HG02588 (cell line): Measurements from ENCODE around the gene MS4A18.
"Not testable (repeated sequence)": the region's sequence is repeated elsewhere in the genome, so short reads cannot be mapped to it uniquely, and the experiment has no call there.

ENCODE experiments used
- ATAC-seq: cut with Tn5 transposase; IDR thresholded peaks from one replicate; pipeline ENCODE4 v1.9.1; 2021; ENCODE audit warnings: mild to moderate bottlenecking, moderate library complexity; ENCODE audit not compliant: unreplicated experiment

Gene MS4A18

GRCh38 chr11:60734279-60734678 is 9.8 kb downstream of the MS4A18 start:
- ATAC-seq: no peak

- no peak for ATAC-seq
Observed at GRCh38 chr11:60739114-60739513, 14.6 kb downstream of the MS4A18 start.

- ATAC-seq: no peak
Observed at GRCh38 chr11:60740573-60740972, 16.1 kb downstream of the MS4A18 start.

GRCh38 chr11:60741421-60741820 is 16.9 kb downstream of the MS4A18 start:
- no peak for ATAC-seq

GRCh38 chr11:60743058-60743457 is 18.5 kb downstream of the MS4A18 start:
- no peak for ATAC-seq

GRCh38 chr11:60744114-60744513 is 19.6 kb downstream of the MS4A18 start:
- ATAC-seq: no peak

GRCh38 chr11:60747359-60747873 is 22.9 kb downstream of the MS4A18 start:
- no peak for ATAC-seq

- no peak for ATAC-seq
Observed at GRCh38 chr11:60748225-60748624, 23.7 kb downstream of the MS4A18 start.

- no peak for ATAC-seq
Observed at GRCh38 chr11:60748821-60749220, 24.3 kb downstream of the MS4A18 start.

GRCh38 chr11:60750911-60751310 is 26.4 kb downstream of the MS4A18 start:
- no peak for ATAC-seq

GRCh38 chr11:60753309-60753708 is 28.8 kb downstream of the MS4A18 start:
- no peak for ATAC-seq

- no peak for ATAC-seq
Observed at GRCh38 chr11:60754887-60755286, 30.4 kb downstream of the MS4A18 start.

GRCh38 chr11:60756307-60757032 is 31.9 kb downstream of the MS4A18 start, which contains the start of gene MS4A15:
TSS of gene MS4A15 (plus strand) at chr11:60756867. CDS start at chr11:60763734, 6,867 bp downstream.
- ATAC-seq: no peak

- ATAC-seq: no peak
Observed at GRCh38 chr11:60757231-60757800, 32.8 kb downstream of the MS4A18 start.

- not testable (repeated sequence) for ATAC-seq
Observed at GRCh38 chr11:60758671-60759070, 34.2 kb downstream of the MS4A18 start.

GRCh38 chr11:60759438-60760225 is 35.1 kb downstream of the MS4A18 start:
- ATAC-seq: not testable (repeated sequence)

- ATAC-seq: no peak
Observed at GRCh38 chr11:60761436-60762190, 37.1 kb downstream of the MS4A18 start.

- peak; percentile 60 for ATAC-seq
Observed at GRCh38 chr11:60762851-60763691, 38.6 kb downstream of the MS4A18 start.

GRCh38 chr11:60763692-60764369 is 39.3 kb downstream of the MS4A18 start:
- peak; percentile 32 for ATAC-seq
